Sciatic nerve (tissue), 2 donors: ENCODE data around the gene CYP2C8. TPM values are rescaled to one million over a fixed set of nuclear protein-coding genes. Genes with fewer than 3 reads are reported as not detected.

Source experiments
- ATAC-seq: fragments of 200-7000 bp; cut with Tn5 transposase; one replicate; pipeline ENCODE4 v1.9.1; 2020; ENCODE audit warnings: mild to moderate bottlenecking, moderate library complexity
- DNase-seq: peaks from one replicate; pipeline ENCODE4 v3.0.0-alpha.2; 2020; ENCODE audit warnings: low spot score
- intact Hi-C: fragments of 100-400 bp; cut with DNase I; formaldehyde crosslinking; loops from one replicate; pipeline ENCODE4 v1.14.2; 2022
- total RNA-seq: library from RNA; stranded (reverse); fragmentation: NEBNext Ultra II Directional; extraction: Animal tissue kit (Norgen Biotek cat#: 25700); gene quantifications from one replicate; pipeline ENCODE4 v1.2.1, GENCODE V29; 2021
- donor health status: DM: no; HTN: no; CAD: no.
- donor health status: DM: no; HTN: no; CAD: no.

CYP2C8 gene
- total RNA-seq, 1 donor from 2014 or later: 0.49 TPM

GRCh38 chr10:94989192-94989591 lies 80.1 kb downstream of the CYP2C8 start:
- ATAC-seq: no peak
- intact Hi-C loops: no loop called here
- DNase-seq: no peak

Other genes starting within 250 kb of the CYP2C8 start
- not detected for gene CYP2C9, start 130.8 kb downstream of the CYP2C8 start, total RNA-seq
- 0.49 TPM for gene ACSM6, start 124.7 kb upstream of the CYP2C8 start, total RNA-seq
- 138 TPM for gene PDLIM1, start 221.5 kb upstream of the CYP2C8 start, total RNA-seq